ENCODE data around the gene TPRN. TPM values are rescaled to one million over a fixed set of nuclear protein-coding genes. Genes with fewer than 3 reads are reported as not detected.

Gene TPRN
- total and polyA plus RNA-seq, 7 donors: 3.0 to 80.5 (median 4.6) TPM

GRCh38 chr9:137226338-137227053, 26.0 kb upstream of the TPRN start:
- H3K27me3 ChIP-seq: peaks cover 23 to 36% (median 35%) of the 10 kb centered on the region in 3 donors
- H3K27ac ChIP-seq: no peak overlapping the region
- WGBS, 2 donors: 50 to 73% methylated on average over 18 of the region's 18 CpGs

GRCh38 chr9:137225699-137226331, 25.3 kb upstream of the TPRN start:
- Histone ChIP-seq H3K4me1 (peaks cover 0 to 31% (median 24%) of the 10 kb centered on the region in 4 donors), H3K27ac (no peak overlapping the region), H3K9me3 (no peaks in the 10 kb centered on the region), H3K27me3 (peaks cover 18 to 29% (median 28%) of the 10 kb centered on the region in 3 donors), H3K4me3 (no peak overlapping the region), H3K36me3 (no peaks in the 10 kb centered on the region)
- 84 to 85% methylated on average over 21 of the region's 21 CpGs for WGBS, 2 donors
- intact Hi-C loops (cut with DNase I): no loop called here
- no peak for TF ChIP-seq CTCF (IDR thresholded peaks at IDR 0.05)
- no peak for TF ChIP-seq EP300 (IDR thresholded peaks at IDR 0.05)
- no peak for TF ChIP-seq POLR2A (IDR thresholded peaks at IDR 0.05)
- no peak for TF ChIP-seq POLR2AphosphoS5 (IDR thresholded peaks at IDR 0.05)
- no peak for DNase-seq

More at GRCh38 chr9:137226338-137227053, 26.0 kb upstream of the TPRN start:
- no peak for DNase-seq
- no peak for TF ChIP-seq POLR2AphosphoS5 (IDR thresholded peaks at IDR 0.05)
- TF ChIP-seq POLR2A (IDR thresholded peaks at IDR 0.05): no peak
- no peak for TF ChIP-seq EP300 (IDR thresholded peaks at IDR 0.05)
- TF ChIP-seq CTCF (IDR thresholded peaks at IDR 0.05): no peak
- no peaks in the 10 kb centered on the region for H3K9me3 ChIP-seq
- intact Hi-C loops (cut with DNase I): no loop called here
- H3K4me1 ChIP-seq: peaks cover 0 to 26% (median 17%) of the 10 kb centered on the region in 4 donors
- H3K36me3 ChIP-seq: no peaks in the 10 kb centered on the region
- H3K4me3 ChIP-seq: no peak overlapping the region

GRCh38 chr9:137224830-137225694, 24.5 kb upstream of the TPRN start, which contains the start of gene CYSRT1:
CYSRT1 (plus strand) TSS chr9:137225174; CDS start chr9:137225622, 448 bp downstream.
- DNase-seq: no peak
- WGBS, 2 donors: 41 to 53% methylated on average over 23 of the region's 23 CpGs
- peaks cover 13 to 22% (median 21%) of the 10 kb centered on the region in 3 donors for H3K27me3 ChIP-seq
- H3K4me3 ChIP-seq: peak within 1 kb of the TSS; percentile 54 to 65 (median 60)
- intact Hi-C loops (cut with DNase I): loop anchor here (5.0 kb wide), 1 partner anchor 38 kb away; the partner anchor contains the start of genes ANAPC2 and SSNA1
- H3K4me1 ChIP-seq: peaks cover 0 to 31% (median 24%) of the 10 kb centered on the region in 4 donors
- TF ChIP-seq EP300 (IDR thresholded peaks at IDR 0.05) (no peak), POLR2AphosphoS5 (IDR thresholded peaks at IDR 0.05) (no peak), POLR2A (IDR thresholded peaks at IDR 0.05) (no peak), CTCF (IDR thresholded peaks at IDR 0.05) (no peak)
- H3K9me3 ChIP-seq: no peaks in the 10 kb centered on the region
- H3K27ac ChIP-seq: peak within 1 kb of the TSS; percentile 84 to 91 (median 88)
- no peaks in the 10 kb centered on the region for H3K36me3 ChIP-seq

Data from sigmoid colon (tissue), 7 donors.